Stimulated activated CD8-positive, alpha-beta memory T cell treated with anti-CD3 and anti-CD28 coated beads, Interleukin-2, amount 100 ng/mL, for 48 hours (primary cell): ENCODE data around the gene UVRAG.

ENCODE experiments used
- DNase-seq, 2 donors: peaks; one replicate each; pipeline ENCODE4 v3.0.0-alpha.2; 2020; ENCODE audit warnings: low read depth in 2 of 2

The UVRAG gene

DNA sequence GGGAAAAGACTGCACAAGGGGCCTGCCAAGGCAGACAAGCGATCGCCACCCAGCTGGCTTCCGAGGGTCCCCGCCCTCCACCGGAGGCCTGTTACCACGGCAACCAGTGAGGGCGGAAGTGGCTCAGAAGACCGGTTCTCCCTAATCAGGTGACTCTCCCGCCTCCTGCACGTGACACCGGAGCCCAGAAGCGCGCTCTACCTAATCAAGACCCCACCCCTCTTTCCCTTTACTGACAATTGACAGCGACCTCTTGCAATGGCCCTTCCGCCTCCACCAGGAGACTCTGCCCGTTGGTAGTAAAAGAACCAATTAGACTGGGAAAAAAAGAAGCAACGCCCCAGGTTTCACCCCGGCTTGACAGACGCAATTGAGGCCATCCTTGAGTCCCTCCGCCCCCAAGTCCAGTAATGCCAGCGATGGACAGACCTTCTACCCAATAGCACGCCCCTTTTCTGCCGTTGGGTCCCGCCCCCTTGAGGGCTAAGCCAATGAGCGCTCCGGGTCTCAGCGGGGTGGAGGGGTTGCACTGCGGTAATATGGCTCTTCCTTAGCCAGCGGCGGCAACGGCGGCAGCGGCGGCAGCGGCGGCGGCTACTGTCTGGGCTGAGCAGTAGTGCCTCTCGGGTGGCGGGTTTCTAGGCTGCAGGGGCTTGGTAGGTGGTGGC lies at the start of gene UVRAG:
TSS of gene UVRAG (plus strand) at position 534 of the 668 bp plus-strand sequence. CDS start 198 bp downstream, outside the sequence.
- DNase-seq = peak; percentile 89 to 96

DNA sequence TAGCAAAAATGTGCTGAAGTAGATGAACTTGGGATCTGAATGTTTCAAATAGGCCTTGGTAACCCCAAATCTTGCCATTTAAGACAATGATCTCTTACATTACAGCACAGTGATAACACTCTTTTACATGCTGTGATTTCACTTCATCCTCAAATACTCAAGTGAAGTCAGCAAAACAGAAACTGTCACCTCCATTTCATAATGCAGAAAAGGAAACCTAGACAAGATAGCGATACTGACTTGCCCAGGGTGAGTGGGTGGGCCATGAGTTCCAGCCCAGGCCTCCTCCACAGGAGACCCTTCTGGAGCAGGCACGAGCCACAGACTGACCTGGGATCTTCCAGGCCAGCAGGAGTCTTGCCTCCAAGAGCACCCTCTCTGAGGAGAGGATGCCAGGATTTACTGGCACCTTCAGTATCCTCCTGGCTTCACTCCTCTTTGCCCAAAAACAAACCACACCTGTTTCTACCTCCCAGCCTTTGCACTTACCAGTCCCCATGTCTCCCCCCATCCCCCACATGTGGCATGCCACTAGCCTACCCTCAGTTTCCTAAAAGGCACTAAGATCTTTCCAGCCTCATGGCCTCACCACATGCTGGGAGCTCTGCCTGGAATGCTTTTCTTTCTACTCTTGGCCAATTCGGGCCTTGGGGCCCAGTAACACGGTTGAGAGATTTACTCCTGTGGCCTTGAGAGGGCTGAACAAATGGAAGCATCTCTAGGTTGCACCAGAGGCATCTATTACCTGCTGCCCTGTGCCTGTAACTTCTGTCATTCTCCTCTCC lies 48.4 kb upstream of the UVRAG start:
- no peak for DNase-seq

DNA sequence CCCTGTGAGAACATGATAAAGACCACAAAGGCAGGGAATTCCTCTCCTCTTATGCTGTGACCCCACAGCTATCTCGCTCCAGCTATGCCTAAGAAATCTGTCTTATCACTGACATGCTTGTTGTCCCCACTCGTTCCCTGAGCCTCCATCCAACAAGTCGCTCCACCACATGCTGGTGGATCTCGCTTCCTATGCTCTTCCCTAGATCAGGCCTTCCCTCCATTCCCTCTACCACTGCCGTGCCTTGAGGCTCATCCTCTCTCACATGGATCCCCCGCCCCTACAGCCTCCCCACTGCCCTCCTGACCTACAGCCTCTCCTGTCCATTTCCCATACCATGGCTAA lies 47.8 kb upstream of the UVRAG start:
- DNase-seq = no peak

DNA sequence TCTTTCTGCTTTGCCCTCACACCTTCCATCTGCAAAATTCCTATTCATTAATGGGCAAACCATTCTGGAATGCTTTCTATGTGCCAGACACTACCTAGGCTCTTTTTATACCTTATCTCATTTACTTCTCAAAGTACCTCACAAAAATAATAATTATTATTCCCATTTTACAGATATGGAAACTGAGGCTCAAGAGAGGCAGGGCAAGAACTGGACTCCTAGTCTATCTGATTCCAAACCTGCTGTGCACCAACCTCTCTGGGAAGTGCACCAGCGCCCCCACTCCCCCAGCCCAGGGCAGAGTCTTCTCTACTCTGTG lies 47.3 kb upstream of the UVRAG start:
- DNase-seq = no peak

DNA sequence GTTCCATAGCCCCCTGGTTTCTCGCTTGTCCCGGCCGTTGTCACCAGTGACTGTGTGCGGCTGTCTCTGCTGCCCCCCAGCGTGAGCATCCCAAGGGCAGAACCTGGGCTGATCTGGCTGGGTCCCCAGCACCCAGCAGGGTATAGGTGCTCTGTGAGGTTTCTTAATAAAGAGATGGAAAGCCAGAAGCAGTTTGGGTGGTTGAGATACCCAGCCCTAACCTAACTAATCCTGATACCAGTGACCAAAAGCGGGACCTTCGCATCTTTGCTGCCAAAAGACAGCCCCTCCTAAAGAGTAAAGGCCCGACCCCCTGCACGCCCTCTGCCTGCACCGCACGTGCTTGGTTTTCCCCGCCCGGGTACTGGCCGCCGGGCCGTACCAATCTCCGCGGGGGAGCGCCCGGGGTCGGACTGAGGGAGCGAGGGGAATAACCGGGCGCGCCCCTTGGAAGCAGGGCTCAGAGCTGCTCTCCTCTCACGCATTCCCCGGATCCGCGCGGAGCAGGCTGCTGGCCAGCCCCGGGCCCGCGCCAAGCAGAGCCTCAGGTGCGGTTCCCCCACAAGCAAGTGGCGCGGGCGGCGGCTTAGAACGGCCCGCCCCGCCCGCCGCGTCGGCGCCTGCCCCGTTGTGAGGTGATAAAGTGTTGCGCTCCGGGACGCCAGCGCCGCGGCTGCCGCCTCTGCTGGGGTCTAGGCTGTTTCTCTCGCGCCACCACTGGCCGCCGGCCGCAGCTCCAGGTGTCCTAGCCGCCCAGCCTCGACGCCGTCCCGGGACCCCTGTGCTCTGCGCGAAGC lies 46.7 kb upstream of the UVRAG start, which contains the start of gene DGAT2:
TSS of gene DGAT2 (plus strand) at position 667 of the 797 bp plus-strand sequence. CDS start 214 bp downstream, outside the sequence.
- peak; percentile 53 to 59 for DNase-seq

DNA sequence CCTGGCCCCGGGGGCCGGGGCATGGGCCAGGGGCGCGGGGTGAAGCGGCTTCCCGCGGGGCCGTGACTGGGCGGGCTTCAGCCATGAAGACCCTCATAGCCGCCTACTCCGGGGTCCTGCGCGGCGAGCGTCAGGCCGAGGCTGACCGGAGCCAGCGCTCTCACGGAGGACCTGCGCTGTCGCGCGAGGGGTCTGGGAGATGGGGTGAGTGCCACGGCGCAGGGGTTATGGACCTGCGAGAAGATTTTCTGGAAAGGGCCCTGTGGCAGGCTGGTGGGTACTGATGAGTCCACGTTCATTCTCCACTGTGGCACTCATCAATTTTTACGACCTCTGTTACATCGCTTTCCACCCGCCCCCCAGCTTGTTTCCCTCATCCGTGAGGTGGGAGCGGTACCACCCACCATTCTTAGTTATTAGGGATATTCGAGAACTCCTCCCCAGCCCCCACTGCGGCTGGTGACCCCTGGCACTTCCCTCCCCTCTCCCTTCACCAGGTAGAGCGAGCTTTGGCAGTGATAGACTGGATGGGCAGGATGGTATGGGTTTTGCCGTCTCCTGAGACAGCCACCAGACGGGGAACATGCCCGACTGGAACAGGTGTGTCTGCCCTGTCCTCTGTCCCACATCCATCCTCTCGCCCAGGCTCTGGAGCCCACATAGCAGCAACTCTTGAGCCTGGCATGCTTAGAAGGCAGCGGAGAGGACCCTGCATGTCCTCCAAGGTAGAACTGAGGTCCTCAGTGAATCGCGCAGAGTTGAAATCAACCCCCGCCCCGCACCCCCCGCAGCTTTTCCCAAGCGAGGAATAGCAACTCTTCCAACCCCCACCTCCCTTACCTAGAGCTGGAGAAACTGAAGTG lies 45.9 kb upstream of the UVRAG start:
- no peak for DNase-seq

DNA sequence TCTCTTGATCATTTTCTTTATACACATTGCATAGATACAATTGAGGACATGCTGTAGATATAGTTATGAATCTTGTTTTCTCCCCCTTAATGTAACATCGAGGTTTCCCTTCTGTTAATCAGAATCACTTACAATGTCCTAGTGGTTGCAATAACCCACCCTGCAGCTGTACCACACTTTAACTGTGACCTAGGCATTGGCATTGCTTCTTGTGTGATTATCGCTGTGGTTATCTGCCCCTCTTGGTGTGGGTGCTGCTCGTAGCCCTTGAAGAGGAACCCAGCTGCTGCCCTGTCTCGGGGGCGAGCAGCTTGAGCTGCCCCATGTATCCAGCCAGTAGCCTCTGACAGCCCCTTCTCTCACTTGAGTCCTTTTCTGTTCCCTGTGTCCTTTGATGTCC lies 44.9 kb upstream of the UVRAG start:
- DNase-seq = no peak

DNA sequence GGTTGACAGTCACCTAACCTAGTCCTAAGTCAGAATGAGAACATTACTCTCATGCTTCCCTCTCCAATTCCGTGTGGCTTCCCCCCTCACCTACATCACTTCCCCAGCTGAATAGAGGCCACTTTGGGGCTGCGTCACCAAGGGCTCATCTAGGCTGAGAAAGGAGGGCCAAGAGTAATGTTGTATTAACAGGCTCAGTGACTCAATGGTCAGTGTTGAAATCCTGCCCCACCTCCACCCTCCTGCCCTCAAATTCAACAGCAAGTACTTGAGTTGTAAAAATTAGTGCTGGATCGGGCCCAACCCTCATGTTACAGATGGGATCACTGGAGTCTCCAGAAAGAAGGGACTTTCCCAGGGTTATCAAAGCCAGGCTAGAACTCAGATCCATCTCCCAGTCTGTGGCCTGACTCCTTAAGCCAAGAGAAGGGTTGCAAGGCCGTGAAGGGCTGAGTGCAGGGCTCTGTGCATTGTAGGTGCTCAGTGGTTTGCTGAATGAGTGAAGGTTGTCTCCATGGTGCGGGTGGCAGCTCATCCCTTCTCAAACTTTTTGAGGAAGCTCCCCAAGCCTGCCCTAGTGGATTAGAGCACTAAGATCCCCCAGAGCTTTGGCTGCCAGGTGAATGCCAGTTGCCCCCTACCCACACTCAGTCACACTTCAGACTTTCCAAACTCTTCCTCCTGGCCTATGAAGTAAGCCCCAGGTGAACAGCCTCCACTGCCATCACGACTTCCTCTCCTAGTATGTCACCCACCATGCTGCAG lies 43.2 kb upstream of the UVRAG start:
- DNase-seq = no peak

DNA sequence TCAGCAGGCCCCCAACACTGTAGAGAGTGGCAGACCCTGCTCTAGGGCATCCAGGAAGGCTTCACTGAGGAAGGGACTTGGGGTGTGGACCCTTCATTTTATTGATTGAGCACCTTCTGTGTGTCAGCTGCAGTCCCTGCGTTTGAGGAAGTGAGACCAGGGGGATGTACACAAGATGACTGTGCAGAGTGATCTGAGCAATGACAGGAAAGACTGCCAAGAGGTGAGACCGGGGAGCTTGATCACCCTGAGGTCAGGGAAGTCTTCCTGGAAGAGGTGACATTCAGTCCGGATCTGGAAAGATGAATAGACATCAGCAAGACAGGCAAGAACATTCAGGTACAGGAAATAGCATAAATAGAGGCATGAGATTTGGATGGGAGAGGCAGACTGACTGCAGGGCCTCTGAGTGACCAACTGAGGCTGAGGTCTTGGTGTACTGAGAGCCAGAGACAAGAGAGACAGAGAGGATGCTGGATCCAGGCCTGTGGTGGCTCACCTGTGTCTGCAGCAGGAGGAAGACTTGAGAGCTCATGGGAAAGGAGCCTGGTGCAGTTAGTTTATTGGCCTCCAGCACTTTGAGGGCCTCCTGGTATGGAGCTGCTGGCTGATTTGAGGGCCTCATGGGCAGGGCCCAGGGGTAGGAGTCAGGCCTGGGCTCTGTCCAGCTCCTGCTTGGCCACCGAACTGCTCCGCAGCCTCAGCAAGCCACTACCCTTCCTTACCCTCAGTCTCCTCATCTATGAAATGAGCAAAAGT lies 41.2 kb upstream of the UVRAG start:
- DNase-seq = no peak

DNA sequence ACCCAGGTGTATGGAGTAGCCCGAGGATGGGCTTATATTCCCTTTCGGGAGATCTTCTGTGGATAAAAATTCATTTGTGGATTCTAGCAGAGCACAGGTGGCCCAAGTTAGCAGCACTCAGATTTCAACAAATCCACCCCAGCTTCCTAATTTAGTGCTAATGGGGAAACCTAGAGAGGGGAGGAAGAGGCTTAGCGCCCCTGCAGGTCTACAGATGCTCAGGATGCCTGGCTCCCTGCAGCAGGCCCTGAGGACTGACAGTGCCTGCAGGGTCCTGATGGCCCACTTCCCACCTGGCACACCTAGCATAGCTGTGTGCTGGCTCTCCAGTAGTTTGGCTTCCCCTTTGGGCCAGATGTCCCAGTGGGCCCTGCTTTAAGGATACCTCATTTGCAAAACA lies 40.0 kb upstream of the UVRAG start:
- DNase-seq = no peak

DNA sequence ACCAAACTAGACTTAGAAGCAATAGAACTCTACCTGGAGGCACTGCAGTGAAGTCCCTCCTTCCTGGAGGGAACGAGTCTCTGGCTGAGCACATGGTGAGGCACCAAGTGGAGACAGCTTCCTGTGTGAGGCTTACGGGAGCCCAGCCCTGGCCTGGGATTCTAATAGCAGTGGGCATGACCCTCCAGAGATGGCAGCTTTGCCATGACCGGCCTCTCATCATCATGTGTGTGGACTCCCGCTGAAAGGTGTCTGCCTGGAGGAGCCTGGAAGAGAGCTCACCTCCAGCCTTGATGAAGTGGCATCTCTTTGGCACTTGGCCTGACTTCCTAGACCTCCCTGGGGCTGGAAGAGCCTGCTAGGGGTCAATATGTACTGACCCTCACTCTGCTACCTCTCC lies 38.5 kb upstream of the UVRAG start:
- no peak for DNase-seq

DNA sequence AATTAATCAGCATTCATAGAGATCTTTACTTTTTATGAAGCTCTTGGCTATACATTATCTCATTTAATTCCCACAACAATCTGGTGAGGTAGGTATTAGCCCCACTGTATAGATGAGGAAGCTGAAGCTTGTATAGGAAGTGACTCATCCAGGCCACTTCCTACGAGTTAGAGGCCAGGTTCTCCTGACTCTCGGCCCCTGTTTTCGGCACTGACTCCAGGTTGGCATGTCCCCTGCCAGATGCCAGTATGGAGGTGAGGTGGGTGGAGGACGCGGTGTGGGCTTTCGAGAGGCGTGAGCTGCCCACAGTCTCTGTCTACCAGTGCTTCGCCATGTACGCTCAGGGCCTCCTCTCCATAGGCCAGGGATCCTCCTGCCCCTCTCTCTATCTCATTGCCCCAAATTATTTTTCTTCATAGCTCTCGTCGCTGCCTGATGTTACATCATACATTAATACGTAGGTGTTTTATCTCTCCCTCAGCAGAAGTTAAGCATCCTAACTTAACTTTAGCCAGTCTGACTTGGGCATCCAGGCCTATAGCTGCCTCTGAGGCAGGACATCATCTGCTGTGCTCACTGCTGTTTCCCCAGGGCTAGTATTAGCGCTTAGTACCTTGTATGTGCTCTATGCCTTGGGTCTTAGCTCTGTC lies 37.4 kb upstream of the UVRAG start:
- DNase-seq = no peak

DNA sequence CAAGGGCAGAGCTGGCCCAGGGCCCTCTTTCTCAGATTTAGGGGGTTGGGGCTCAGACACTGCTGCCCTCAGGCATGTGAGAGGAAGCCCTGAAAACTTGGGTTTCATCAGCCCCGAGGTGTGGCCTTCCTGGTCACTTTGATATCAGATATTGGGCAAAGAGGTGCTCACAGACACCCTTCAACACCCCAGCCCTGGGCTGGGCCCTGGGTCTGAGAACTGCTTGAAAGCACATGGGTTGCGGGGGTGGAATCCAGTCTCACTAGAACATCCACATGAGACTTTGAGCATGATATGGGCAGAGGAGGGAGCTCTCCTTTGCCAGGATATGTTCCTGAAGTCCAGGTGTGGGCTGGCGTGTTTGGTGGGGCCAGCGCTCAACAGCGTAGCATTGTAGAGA lies 36.0 kb upstream of the UVRAG start:
- no peak for DNase-seq

DNA sequence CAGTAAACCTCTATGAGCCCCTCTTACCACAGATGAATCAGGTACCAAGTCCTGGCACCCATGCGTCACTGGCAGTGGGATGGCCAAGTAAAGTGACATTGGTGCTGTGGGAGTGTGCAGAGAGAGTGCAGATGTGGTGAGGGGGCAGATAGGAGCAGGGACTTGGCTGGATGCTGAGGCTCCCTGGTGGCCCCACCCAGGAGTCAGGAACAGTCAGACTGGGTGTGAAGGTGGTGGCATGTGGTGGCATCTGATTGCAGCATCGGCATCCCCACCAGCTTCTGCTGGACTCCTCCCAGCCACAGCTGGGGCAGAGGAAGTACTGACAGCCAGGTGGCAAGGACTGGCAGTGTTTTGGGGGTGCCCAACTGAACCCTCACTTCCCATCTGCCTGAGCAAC lies 35.0 kb upstream of the UVRAG start:
- DNase-seq = no peak

DNA sequence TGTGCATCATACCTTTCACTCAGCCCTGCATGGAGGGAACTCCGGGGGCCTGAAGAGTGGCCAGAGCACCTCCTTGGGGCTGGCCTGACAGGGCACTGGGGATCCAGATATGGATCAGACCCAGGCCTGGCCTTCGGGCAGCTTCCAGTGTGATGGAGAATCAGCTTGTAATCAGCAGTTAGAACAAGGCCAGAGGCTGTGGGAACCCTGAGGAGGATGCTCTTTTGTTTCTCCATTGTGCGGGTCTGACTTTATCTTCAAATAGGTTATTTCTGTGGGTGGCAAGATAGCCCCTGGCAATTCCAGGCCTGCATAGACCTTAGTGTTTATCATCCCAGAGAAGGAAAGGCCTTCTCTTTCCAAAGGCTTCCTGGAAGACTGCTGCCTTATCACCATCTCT lies 34.1 kb upstream of the UVRAG start:
- no peak for DNase-seq

DNA sequence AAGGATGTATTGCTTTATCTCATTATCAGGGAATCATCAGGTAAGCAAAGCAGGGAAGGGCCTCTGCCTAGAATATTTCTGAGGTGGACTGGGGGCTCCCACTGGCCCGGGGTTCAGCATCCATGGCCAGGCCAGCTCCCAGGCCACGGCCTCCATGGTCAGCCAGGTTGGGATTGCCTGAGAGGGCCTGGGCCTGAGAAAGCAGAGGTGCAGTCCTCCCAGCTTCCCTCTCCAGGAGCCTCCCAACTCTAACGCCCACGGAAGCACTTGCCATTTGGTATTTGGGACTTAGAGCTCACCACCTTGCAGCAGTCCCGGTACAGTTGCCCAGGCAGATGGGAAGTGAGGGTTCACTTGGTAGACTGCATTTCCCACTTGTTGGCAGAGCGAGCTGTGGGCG lies 33.7 kb upstream of the UVRAG start:
- DNase-seq = no peak

DNA sequence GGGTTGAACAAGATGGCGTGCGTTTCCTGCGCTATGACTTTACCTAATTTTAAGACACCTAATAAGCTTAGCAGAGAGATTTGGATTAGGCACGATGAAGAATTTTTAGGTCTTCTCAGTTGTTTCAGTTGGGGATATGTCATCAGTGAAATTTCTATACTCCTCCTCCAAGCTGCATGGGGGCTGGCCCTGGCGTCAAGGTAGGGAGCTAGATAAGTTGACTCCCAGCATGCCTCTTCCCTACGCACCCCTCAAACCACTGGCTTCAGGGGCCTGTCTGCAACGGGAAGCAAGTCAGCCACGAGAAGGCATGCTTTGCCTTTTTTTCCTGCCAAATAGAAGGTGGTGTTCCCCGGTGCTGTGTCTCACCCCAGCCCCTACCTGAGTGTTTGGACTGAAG lies 33.2 kb upstream of the UVRAG start:
- no peak for DNase-seq

DNA sequence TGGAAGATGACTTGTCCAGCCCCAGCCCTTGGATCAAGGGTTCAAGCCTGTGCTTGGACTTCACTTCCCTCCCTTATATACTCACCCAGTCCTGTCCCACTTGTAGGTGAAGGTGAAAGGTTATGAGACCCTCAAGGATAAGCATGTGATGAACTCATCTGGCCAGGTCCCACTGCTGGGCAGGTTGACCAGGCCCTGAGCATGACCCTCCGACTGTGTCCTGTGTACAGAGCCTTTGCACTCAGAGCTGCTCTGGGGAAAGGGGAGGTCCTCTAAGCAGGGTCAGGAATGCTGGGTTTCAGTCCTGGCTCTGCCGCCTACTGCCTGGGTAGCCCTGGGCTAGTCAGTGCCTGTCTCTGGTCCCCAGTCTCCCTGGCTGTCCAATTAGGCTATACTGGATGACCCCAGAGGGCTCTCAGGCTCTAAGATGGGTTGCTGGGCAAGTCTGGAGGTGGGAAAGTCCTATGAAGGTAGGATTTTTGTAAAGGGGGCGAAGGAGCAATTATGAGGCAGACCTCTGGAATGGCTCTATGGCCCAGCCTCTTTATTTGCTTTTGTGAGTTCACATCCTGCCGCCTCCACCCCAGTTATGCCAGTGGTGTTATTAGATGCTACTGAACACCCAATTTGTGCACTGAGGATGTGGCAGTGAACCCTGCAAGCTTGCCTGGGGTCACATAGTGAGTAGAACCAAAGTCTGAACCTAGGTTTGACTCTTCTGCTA lies 32.3 kb upstream of the UVRAG start:
- DNase-seq = no peak

DNA sequence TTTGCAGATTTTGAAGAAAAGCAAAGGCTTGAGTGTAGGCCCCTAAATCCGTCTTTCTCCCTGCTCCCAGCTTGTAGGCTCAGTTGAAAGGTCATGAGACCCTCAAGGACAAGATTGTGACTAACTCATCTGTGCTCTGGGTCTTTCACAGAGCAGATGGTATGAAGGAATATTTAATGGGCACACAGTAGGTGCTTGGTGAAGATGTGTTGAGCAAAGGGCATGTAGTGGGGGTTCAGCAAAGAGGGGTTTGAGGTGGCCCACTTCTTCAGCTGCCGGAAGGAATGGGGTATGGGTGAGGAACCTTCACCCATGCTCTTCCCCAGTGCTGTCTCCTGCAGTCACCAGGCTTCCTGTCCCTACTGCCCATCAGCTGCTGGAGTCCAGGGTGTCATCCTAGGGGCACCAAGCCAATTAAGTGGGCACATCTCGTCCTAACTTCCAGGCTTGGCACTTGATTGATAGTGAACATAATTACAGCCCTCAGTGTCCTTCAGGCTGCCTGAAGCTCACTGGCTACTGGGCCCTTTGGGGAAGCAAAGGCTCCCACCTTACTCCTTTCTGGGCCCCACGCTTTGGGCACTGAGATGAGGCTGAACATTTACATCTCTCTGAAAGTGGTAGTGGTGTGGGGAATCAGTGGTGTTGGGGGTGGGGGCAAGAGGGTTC lies 31.5 kb upstream of the UVRAG start:
- no peak for DNase-seq
